HG03097 (cell line): Measurements from ENCODE around the gene ADARB1.

Experiments used
- ATAC-seq: cut with Tn5 transposase; IDR thresholded peaks from one replicate; pipeline ENCODE4 v1.9.1; 2021; ENCODE audit not compliant: unreplicated experiment, low FRiP score

Gene ADARB1

DNA sequence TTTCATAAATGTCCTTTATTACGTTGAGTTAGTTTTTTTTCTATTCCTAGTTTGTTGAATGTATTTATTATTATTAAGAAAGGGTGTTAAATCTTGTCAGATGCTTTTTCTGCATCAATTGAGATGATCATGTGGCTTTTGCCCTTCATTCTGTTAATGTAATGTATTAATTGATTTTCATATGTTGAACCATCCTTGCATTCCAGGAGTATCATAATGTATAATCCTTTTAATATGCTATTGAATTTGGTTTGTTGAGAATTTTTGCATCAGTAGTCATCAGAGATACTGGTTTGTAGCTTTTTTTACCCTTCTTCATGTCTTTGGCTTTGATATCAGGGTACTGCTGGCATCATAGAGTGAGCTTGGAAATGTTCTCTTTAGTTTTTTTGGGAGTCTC lies 113.3 kb downstream of the ADARB1 start:
- ATAC-seq, result no peak

DNA sequence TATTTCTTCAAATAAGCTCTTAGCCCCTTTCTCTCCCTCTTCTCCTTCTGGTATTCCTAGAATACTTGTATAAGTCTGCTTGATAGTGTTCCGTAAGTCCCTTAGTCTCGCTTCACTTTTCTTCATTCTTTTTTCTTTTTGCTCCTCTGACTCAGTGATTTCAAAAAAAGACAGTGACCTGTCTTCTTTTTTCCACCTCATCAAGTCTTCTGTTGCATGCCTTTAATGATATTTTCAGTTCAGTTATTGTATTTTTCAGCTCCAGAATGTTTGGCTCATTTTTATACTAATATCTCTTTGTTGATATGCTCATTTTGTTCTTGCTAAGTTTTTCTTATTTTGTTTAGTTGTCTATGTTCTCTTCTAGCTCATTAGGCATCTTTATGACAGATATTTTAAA lies 115.6 kb downstream of the ADARB1 start:
- ATAC-seq, result no peak

DNA sequence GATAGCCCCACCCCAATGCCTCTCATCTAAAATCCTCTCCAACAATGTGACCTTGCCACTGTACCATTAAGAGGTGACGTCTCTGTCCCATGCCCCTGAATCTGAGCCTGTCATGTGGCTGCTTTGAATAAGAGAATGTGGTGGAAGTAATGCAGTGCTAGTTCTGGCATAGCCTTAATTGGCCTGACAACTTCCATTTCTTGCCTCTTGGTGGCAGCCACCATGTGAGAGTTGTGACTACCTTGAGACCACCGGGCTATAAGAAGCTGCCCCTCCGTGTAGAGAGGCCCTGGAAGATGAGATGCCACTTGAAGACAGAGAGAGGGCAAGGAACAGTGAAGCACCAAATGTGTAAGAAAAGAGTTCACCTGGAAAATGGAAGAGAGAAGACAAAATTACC lies 118.0 kb downstream of the ADARB1 start:
- ATAC-seq, result no peak

DNA sequence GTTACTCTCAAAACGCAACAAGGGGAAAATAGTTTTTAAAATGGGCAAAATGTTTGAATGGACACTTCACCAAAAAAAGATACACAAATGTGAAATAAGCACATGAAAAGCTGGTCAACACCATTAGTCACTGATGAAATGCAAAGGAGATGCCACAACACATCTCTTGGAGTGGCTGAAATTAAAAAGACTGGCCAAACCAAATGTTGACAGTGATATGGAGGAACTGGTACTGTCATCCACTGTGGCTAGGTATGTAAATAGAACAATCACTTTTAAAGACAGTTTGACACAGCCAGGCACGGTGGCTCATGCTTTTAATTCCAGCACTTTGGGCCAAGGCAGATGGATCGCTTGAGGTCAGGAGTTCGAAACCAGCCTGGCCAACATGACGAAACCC lies 122.2 kb downstream of the ADARB1 start:
- ATAC-seq, result no peak

DNA sequence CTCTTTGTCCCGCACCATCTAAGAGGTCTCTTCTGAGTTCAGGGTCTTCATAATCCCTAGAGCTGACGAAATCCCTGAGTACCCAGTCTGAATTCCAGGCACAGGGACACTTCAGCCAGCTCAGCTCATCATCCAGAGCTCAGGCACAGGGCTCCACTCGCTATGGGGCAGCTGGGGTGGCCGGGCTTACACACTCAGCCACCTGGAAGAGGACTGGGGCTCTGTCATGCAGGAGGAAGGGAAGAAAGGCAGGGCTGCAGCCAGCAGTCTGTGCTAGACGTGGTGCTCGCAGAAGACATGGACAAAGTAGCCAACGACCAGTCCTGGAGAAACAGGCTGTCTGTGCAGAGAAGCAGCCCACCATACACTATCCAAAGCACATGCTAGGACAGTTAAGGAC lies 124.8 kb downstream of the ADARB1 start:
- no peak for ATAC-seq

DNA sequence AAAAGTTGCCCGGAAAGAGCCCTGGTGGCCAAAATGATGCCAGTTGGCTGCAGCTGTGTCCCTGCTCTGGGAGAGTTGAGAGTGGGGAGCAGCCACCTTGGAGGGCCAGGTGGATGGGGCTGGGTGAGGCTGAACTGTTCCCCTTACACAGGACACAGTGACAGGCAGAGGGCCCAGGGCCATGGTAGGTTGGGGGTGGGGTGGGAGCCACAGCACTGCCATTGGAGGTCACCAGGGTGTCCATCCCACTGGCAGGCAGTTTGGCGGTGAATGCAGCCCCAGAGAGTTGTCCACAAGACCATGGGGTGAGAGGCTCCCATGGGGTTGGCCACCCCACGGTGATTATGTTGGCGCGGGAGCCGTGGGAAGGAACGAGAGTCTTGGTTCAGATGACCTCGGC lies 125.7 kb downstream of the ADARB1 start:
- ATAC-seq, result no peak

DNA sequence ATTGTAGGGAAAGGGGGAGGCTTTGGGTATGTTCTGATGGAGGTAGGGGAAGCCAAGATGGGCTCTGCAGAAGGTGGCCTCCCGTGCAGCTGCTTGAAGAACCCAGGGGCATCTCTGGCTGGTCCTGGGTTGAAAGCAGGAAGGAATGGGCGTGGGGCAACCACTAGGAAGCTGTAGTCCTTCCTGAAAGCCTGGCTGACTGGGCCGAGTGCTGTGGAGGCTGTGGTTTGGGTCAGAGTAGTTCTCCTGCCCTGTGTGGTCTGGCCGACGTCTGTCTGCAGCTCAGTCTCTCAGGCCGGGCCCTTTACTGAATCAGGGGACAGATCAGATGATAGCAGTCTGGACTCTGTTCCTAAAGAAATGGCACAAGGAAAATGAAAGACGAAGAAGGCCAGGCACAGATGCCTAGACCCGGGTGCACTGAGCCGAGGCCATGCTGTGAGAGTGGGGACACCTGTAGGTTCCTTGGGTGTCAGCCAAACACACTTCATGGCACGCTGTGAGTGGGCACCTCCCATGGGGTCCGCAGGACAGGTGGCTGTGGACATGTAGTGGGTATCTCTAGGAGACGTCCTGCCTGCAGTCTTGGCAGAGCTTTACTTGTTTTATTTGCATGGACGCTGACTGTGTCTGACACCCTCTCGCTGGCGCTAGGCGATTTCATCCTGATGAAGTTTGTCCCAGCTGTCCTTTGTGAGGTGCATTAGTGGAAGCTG lies 126.4 kb downstream of the ADARB1 start:
- no peak for ATAC-seq

DNA sequence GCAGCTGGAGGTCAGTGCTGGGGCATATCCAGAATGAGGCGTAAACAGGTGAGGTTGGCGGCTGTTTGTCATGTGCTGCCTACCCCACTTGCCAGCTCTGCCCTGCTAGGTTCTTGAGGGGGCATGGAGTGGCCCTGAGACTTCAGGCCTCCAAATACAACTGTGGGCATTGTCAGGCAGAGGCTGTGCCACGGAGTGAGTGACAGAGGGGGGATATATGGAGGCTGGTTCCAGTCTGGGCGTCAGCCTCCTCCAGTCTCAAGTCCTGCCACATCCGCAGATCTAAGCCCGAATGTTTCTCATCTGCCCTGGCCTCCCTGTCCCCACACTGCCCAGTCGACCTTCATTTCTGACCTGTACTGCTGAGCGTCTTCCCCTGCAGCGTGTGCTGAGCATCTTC lies 128.0 kb downstream of the ADARB1 start:
- ATAC-seq, result no peak

DNA sequence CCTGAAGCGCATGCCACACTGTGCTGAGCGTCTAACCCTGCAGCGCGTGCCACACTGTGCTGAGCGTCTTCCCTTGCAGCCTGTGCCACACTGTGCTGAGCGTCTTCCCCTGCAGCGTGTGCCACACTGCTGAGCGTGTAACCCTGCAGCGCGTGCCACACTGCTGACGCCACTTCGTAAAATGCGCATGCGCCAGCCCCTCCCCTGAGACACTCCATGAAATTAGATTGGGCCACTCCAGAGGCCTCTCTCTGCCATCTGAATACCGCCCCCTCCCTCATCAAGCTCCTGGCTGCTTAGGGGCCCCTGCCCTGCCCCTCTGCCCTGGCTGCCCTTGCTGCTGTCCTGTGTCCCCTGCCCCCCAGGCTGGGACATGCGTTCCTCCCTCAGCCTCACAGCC lies 128.5 kb downstream of the ADARB1 start:
- ATAC-seq, result no peak

DNA sequence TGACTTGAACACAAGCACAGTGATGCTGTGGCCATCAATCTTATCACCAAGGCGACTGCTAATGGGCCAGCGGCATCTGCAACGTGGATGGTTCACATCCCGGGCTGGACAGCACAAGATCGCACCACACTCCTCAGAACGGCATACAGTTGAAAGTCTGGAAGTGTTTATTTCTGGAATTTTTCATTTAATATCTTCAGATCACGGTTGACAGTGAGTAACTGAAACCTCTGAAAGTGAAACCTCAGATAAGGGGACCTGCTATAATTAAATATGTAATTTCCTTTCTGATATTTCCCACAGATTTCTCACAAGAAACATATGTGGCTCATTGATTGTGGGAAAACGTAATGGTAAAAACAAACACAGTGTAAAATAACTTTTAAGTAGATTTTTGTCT lies 129.6 kb downstream of the ADARB1 start:
- ATAC-seq, result no peak

DNA sequence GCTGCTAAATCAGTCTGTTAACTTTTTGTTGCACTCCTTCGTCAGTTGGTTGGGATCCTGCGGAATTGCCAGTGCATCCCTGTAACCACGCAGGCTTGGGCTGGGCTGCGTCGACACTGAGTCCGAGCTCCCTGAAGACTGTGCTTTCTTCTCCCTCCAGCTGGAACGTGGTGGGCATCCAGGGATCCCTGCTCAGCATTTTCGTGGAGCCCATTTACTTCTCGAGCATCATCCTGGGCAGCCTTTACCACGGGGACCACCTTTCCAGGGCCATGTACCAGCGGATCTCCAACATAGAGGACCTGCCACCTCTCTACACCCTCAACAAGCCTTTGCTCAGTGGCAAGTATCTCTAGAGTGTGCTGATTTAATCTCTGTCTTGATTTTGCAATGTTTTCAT lies 130.0 kb downstream of the ADARB1 start:
- ATAC-seq, result no peak

DNA sequence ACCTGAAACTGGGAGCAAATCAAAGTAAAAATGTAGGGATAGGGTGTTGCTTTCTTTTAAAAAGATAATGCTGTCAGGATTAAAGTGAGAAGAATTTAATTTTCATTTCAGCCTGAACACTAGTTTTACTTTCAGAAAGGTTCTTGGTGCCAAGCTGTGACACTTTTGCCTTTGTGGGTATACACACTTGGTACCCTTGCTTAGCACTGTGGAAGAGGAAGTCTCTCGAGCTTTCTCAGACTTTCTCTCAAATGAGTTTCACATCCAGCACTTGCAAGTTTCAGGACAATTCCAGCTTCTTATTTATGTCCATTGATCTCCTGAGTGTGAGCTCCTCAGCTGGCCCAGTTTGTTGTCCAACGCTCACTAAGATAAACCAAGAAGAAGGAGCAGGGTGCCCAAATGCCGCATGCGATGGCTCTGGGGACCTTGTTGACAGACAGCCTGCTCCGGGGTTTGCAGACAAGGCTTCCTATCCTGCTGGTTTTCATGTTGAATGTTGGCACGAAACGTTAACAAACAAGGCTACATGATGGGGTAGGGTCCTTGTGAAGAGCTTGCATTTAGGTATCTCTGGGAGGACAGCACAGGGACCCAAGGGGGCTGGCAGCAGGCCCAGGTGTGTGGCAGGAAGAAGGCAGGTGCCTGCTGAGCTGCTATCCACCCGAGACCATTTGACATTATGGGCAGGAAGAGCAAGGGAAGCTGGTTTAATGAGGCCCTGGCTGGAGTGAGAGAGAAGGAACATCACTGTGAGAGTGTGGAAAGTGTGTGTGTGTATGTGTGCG lies 133.7 kb downstream of the ADARB1 start:
- ATAC-seq, result no peak

DNA sequence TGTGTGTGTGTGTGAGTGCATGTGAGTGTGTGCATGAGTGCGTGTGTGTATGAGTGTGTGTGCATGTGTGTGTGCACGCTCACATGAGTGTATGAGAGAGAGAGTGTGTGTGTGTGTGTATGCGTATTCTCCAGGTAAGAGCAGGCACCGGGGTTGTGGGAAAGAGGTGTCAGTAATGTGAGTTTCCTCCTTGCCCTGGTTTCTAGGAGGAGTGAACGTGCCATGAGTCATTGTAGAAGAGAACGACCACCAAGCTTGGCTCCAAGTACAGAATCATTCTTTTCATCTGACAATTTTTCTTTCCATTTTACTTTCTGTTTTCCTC lies 134.2 kb downstream of the ADARB1 start:
- ATAC-seq, result no peak

DNA sequence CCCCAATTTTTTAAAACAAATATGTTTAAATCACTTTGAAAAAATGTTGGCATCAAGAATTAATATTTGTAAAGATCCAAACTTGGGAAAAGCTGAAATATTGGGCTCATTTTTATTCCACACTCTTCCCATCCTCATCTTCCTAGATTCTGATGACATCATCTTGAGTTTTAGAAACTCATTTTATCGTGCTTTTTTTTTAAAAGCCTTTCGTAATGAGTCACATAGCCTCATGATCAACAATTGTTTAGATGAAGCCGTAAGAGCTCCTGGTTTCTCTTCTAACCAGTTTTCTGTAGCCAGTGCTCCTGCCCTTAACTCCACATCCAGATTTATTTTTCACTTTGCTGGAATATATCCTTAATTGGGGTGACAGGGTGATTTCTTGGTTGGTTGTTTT lies 134.7 kb downstream of the ADARB1 start:
- no peak for ATAC-seq

DNA sequence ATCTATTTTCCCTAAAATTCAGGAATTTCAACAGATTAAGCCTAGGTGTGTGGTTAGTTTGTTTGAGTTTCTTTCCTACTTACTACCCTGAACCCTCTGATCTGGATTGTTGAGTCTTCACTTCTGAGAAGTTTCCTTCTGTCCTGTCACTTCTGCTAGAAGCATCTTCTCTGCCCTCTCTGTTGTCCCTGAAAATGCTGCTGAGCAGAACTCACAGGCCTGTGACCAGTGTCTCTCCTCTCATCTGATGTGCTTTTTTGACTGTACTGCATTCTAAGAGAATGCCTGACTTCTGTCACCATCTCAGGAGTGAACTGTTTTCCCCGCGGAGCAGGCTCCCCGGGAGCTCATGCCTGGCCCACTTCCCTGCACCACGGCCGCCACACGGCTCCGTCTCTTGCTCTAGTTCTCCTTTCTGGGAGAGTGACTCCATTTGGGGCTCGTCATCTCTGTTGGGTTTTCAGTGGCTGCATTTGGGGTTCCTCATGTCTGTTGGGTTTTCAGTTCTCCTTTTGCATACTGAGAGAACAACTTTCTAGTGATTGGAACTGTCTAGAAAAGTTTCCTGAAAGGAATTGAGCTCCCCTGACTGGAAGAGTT lies 135.4 kb downstream of the ADARB1 start:
- no peak for ATAC-seq

DNA sequence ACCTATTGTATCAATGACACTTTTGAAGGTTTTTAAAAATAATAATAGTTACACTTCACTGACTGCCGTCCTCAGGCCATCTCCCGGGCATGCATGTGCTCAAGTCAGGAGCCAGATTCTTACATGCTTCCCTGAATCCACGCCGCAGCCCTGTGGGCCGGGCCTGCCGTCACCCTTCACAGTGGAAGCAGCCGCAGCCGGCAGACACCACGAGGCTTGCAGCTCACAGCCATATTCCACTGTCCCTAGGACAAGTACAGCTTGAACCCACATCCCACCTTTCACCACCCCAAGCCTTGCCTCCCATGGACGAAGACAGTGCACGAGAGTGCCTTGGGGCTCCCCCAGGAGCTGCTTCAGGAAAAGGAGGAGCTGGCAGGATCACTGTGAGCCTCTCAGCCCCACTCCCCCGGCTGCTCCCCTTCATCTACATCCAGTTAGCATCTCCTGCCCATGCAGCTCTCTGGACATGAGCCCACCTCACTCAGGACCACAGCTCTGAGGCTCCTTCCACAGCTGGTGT lies 136.1 kb downstream of the ADARB1 start:
- no peak for ATAC-seq

DNA sequence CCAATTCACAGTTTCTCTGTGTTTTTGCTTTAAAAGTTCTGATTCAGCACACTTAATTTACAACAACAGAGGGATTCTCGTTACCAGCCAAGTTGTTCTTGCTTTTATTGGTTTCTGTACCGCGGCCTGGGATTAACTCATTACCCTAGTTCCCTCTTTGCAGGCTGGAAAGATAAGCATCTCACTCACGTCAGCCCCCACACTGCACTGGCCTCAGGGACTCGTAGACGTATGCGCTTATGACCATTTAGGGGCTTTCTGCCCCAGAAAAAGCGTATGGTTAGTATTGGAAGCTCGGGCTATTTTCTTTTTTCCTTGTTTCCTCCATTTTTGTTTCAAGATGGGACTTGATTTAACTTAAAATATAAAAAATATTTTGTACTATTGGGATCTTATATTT lies 137.3 kb downstream of the ADARB1 start:
- no peak for ATAC-seq

DNA sequence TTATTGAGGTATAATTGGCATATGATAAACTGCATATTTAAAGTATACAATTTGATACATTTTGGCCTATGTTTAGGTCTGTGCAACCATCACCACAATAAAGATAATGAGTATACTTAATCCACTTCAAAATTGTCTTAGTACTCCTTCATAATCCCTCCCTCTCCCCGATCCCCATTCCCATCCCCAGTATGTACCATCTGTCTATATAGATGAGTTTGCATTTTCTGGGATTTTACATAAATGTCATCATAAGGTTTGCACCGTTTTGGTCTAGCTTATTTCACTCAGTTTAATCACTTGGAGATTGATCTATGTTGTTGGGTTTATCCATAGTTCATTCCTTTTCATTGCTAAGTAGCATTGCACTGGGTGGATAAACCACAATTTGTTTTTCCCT lies 139.0 kb downstream of the ADARB1 start:
- ATAC-seq, result no peak

DNA sequence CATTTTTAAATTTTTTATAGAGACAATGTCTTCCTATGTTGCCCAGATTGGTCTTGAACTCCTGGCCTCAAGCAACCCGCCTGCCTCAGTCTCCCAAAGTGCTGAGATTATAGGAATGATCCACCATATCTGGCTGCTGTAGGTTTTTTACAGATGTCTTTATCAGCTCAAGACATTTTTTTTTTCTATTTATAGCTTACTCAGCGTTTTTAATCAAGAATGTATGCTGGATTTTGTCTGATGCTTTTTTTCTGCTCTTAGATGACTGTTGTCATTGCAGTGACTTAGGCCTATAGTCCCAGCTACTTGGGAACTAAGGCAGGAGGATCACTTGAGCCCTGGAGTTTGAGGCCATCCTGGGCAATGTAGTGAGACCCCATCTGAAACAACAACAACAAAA lies 140.8 kb downstream of the ADARB1 start:
- ATAC-seq, result no peak

DNA sequence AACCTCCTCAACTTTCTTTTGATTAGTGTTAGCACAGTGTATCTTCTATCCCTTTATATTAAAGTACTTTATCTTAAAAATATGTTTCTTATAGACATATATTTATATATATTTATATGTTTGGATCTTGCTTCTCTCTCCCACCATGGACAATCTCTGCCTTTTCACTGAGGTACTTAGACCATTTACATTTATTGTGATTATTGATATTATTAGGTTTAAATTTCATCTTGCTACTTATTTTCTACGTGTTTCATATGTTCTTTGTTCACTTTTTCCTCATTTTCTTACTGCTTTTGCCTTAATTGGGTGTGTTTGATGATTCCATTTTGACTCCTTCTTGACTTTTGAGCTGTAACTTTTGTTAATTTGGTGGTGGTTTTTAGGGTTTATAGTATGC lies 142.6 kb downstream of the ADARB1 start:
- ATAC-seq, result no peak

DNA sequence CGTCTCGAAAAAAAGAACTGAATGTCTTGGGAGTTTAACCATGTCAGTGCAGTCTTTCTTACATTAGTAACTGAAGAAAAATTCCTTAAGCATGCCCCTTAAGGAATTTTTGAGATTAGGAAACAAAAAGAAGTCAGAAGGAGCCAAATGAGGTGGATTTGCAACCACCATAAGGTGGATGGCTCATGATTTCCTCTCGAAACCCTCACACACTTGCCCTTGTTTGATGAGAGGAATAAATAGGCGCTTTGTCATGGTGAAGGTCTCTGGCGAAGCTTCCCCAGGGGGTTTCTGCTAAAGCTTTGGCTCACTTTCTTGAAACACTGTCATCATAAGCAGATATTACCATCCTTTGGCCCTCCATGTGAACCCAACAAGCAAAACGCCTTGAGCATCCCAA lies 145.1 kb downstream of the ADARB1 start:
- no peak for ATAC-seq

DNA sequence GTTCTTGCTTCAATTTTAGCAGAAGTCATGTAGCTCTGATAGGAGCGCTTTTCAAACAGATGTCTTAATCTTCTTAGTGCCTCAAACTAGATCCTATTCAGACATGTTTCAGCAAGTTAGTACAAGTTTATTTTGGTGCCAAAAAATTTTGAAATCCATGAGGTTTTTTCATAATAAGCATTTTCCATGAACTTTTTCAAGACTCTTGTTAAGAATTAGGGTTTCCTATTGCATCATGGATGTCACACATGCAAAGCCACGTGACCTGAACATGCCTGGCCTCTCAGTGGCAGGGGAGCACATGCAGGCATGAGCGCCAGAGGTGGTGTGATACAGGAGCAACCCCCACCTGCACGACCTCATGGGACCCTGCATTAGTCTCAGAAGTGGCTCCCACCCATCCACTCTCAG lies 145.7 kb downstream of the ADARB1 start:
- ATAC-seq, result no peak
